Caco-2 (cell line): Measurements from ENCODE around the gene ABCC9. TPM values are rescaled to one million over a fixed set of nuclear protein-coding genes. Genes with fewer than 3 reads are reported as not detected.

Source experiments
- BruUV-seq: library from RNA; stranded (reverse); fragments of 400-500 nt; replicated peaks from 2 replicates; lab custom pipeline; 2021; lab: Mats Ljungman, UMichigan
- CTCF ChIA-PET: fragments of 300-600 bp; sonication (Branson Sonifier 250); formaldehyde crosslinking; loops from one replicate; lab custom pipeline; 2022; ENCODE audit warnings: antibody characterized with exemption; lab: Charles Lee
- POLR2A ChIA-PET: fragments of 300-600 bp; sonication (Branson Sonifier 250); formaldehyde crosslinking; loops from one replicate; lab custom pipeline; 2022; ENCODE audit warnings: antibody characterized with exemption; lab: Charles Lee
- DNase-seq, 2 experiments: peaks; one replicate each; pipeline versions ENCODE4 v3.0.0 to v3.0.0-alpha.2; 2020 to 2022
- H3K27me3 ChIP-seq: replicated peaks from 2 replicates; pipeline ENCODE4 v1.6.0; 2011; ENCODE audit warnings: low read length; ENCODE audit not compliant: control insufficient read depth, insufficient read depth
- H3K36me3 ChIP-seq: 2 replicates; pipeline ENCODE4 v1.5.1; 2011; ENCODE audit warnings: low read length; ENCODE audit not compliant: control insufficient read depth, insufficient read depth
- H3K4me1 ChIP-seq: fragments of 250-450 bp; sonication (Bioruptor Pico); 2 replicates; pipeline ENCODE4 v1.5.1; 2020; ENCODE audit warnings: mild to moderate bottlenecking
- H3K4me3 ChIP-seq: 2 replicates; pipeline ENCODE4 v1.5.1; 2011; ENCODE audit warnings: low read depth, mild to moderate bottlenecking, control low read depth, low read length
- H3K9me3 ChIP-seq: fragments of 250-450 bp; sonication (Bioruptor Pico); 2 replicates; pipeline ENCODE4 v1.5.1; 2020; ENCODE audit warnings: mild to moderate bottlenecking, moderate library complexity
- H3K27ac Mint-ChIP-seq: one replicate; pipeline ENCODE4 v1.8.0; 2022; ENCODE audit warnings: mixed read lengths; ENCODE audit not compliant: unreplicated experiment
- H3K27me3 Mint-ChIP-seq: one replicate; pipeline ENCODE4 v1.8.0; 2022; ENCODE audit warnings: mixed read lengths; ENCODE audit not compliant: insufficient read depth, unreplicated experiment
- H3K36me3 Mint-ChIP-seq: one replicate; pipeline ENCODE4 v1.8.0; 2022; ENCODE audit warnings: mild to moderate bottlenecking, mixed read lengths; ENCODE audit not compliant: insufficient read depth, unreplicated experiment
- H3K4me1 Mint-ChIP-seq: one replicate; pipeline ENCODE4 v1.8.0; 2022; ENCODE audit warnings: low read depth, mixed read lengths; ENCODE audit not compliant: unreplicated experiment
- H3K4me3 Mint-ChIP-seq: one replicate; pipeline ENCODE4 v1.8.0; 2022; ENCODE audit warnings: mild to moderate bottlenecking, moderate library complexity, mixed read lengths; ENCODE audit not compliant: unreplicated experiment
- H3K9me3 Mint-ChIP-seq: one replicate; pipeline ENCODE4 v1.8.0; 2022; ENCODE audit warnings: mixed read lengths; ENCODE audit not compliant: unreplicated experiment
- intact Hi-C: fragments of 100-400 bp; cut with micrococcal nuclease; formaldehyde crosslinking; loops from one replicate; pipeline ENCODE4 v1.10.0; 2022; ENCODE audit not compliant: unreplicated experiment
- total RNA-seq: library from RNA; stranded (reverse); gene quantifications from 2 replicates; pipeline ENCODE4 v1.2.3, GENCODE V29; 2022
- TF ChIP-seq, protein P1 (sequence below), 2 experiments: fragments of 200-600 bp in 1 of 2; IDR thresholded peaks; 1 replicate in 1 of 2; 2 replicates in 1 of 2; pipeline versions ENCODE4 v1.5.1 to v1.8.0; 2011 to 2022; ENCODE audit warnings: antibody characterized with exemption in 1 of 2, control low read depth in 1 of 2, inconsistent platforms in 1 of 2, low read depth in 1 of 2, low read length in 1 of 2, mild to moderate bottlenecking in 1 of 2, moderate library complexity in 1 of 2; ENCODE audit not compliant: insufficient read depth in 1 of 2, severe bottlenecking in 1 of 2, unreplicated experiment in 1 of 2

Gene ABCC9
- total RNA-seq, 1 experiment from 2014 or later: 130 TPM

DNA sequence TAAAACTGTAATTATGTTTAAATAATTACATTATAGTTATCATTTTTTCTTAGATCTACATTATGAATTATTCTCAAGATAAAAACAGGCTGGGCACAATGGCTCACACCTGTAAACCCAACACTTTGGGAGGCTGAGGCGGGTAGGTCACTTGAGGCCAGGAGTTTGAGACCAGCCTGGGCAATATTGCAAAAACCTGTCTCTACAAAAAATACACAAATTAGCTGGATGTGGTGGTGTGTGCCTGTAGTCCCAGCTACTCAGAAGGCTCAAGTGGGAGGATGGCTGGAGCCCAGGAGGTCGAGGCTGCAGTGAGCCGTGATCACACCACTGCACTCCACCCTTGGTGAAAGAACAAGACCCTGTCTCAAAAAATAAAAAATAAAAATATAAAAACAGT lies 126.4 kb downstream of the ABCC9 start:
- H3K36me3 ChIP-seq: peaks cover 2% of the 10 kb centered on the region; the same call in 1 of the 2 replicates
- intact Hi-C loops: loop anchor here (5.0 kb wide), 1 partner anchor 227 kb away; no protein-coding TSS in a partner anchor
- H3K9me3 ChIP-seq: peaks cover 28% of the 10 kb centered on the region
- H3K4me3 ChIP-seq: no peak overlapping the region
- Mint-ChIP-seq H3K4me3 (no peak overlapping the region), H3K27me3 (no peaks in the 10 kb centered on the region), H3K36me3 (peaks cover 88% of the 10 kb centered on the region), H3K9me3 (peaks cover 45% of the 10 kb centered on the region), H3K4me1 (peaks cover 46% of the 10 kb centered on the region), H3K27ac (peak overlapping the region; percentile 22)
- BruUV-seq: no TSS peak
- no peaks in the 10 kb centered on the region for H3K27me3 ChIP-seq
- DNase-seq: no peak
- ChIA-PET CTCF (interaction anchor here (1.0 kb wide), 1 partner anchor 41 kb away, joined by 4 read pairs; no protein-coding TSS in a partner anchor), POLR2A (no interaction called here)
- TF ChIP-seq, protein P1, sequence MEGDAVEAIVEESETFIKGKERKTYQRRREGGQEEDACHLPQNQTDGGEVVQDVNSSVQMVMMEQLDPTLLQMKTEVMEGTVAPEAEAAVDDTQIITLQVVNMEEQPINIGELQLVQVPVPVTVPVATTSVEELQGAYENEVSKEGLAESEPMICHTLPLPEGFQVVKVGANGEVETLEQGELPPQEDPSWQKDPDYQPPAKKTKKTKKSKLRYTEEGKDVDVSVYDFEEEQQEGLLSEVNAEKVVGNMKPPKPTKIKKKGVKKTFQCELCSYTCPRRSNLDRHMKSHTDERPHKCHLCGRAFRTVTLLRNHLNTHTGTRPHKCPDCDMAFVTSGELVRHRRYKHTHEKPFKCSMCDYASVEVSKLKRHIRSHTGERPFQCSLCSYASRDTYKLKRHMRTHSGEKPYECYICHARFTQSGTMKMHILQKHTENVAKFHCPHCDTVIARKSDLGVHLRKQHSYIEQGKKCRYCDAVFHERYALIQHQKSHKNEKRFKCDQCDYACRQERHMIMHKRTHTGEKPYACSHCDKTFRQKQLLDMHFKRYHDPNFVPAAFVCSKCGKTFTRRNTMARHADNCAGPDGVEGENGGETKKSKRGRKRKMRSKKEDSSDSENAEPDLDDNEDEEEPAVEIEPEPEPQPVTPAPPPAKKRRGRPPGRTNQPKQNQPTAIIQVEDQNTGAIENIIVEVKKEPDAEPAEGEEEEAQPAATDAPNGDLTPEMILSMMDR (IDR thresholded peaks at IDR 0.05; ENCODE audit: insufficient read depth in 1 of 2, low read depth in 1 of 2, low read length in 1 of 2, severe bottlenecking in 1 of 2, unreplicated experiment in 1 of 2): no peak
- H3K4me1 ChIP-seq: peaks cover 40% of the 10 kb centered on the region

DNA sequence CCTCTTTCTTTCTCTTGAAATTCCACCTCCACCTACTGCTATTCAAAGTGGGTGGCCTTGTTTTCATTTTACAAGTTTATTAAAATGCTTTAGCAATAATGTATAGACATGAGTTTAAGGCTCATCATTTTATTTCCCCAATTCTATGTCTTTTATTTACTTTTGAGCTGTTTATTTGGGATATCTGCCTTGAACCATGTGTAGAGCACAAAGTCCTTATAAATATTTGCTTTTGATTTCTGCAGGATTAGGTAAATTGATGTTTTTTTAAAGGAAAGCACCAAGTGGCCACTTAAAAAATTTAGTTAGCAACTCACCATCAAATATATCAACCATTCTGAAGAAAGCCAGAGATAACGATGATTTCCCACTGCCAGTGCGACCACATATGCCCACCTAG lies 126.9 kb downstream of the ABCC9 start:
- intact Hi-C loops: no loop called here

DNA sequence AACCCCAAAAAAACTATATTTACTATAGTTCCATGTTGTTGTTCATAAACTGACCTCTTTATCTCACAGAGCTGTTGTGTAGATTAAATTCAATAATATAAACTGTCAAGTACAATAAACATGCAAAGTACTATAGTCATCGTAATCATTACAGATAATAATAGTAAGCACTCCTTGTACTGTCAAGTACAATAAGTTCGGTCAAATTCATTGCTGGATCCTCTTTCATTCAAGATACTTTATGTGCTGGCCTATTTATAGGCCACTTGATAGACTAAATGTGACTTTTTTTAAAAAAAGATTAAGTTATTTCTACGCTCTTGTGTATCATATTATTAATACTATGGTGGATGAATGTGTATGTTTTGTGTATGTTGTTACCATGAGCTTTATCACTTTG lies 127.5 kb downstream of the ABCC9 start:
- Histone ChIP-seq H3K9me3 (peaks cover 28% of the 10 kb centered on the region), H3K27me3 (no peaks in the 10 kb centered on the region), H3K4me3 (no peak overlapping the region), H3K36me3 (peaks cover 2% of the 10 kb centered on the region; the same call in 1 of the 2 replicates), H3K4me1 (peaks cover 35% of the 10 kb centered on the region)
- peaks cover 35% of the 10 kb centered on the region for H3K4me1 Mint-ChIP-seq
- H3K4me3 Mint-ChIP-seq: no peak overlapping the region
- intact Hi-C loops: no loop called here
- CTCF ChIA-PET: interaction anchor here (0.5 to 1.0 kb wide), 2 partner anchors 40 to 269 kb away, joined by 3 to 4 read pairs; no protein-coding TSS in a partner anchor
- POLR2A ChIA-PET: no interaction called here
- H3K9me3 Mint-ChIP-seq: peaks cover 45% of the 10 kb centered on the region
- DNase-seq: no peak
- no TSS peak for BruUV-seq
- H3K27ac Mint-ChIP-seq: peak overlapping the region; percentile 22
- peaks cover 82% of the 10 kb centered on the region for H3K36me3 Mint-ChIP-seq
- H3K27me3 Mint-ChIP-seq: no peaks in the 10 kb centered on the region
- TF ChIP-seq, protein P1 (IDR thresholded peaks at IDR 0.05; ENCODE audit: insufficient read depth in 1 of 2, low read depth in 1 of 2, low read length in 1 of 2, severe bottlenecking in 1 of 2, unreplicated experiment in 1 of 2): no peak

More for the DNA sequence above, 126.9 kb downstream of the ABCC9 start:
- ChIA-PET POLR2A (no interaction called here), CTCF (interaction anchor here (0.5 to 1.0 kb wide), 2 partner anchors 41 to 269 kb away, joined by 3 to 4 read pairs; no protein-coding TSS in a partner anchor)
- TF ChIP-seq, protein P1 (IDR thresholded peaks at IDR 0.05; ENCODE audit: insufficient read depth in 1 of 2, low read depth in 1 of 2, low read length in 1 of 2, severe bottlenecking in 1 of 2, unreplicated experiment in 1 of 2): no peak
- Histone ChIP-seq H3K9me3 (peaks cover 28% of the 10 kb centered on the region), H3K27me3 (no peaks in the 10 kb centered on the region), H3K4me1 (peaks cover 38% of the 10 kb centered on the region), H3K36me3 (peaks cover 2% of the 10 kb centered on the region; the same call in 1 of the 2 replicates), H3K4me3 (no peak overlapping the region)
- H3K4me1 Mint-ChIP-seq: peaks cover 41% of the 10 kb centered on the region
- DNase-seq: no peak
- BruUV-seq: no TSS peak
- peaks cover 45% of the 10 kb centered on the region for H3K9me3 Mint-ChIP-seq
- peaks cover 88% of the 10 kb centered on the region for H3K36me3 Mint-ChIP-seq
- peak overlapping the region; percentile 22 for H3K27ac Mint-ChIP-seq
- no peaks in the 10 kb centered on the region for H3K27me3 Mint-ChIP-seq
- no peak overlapping the region for H3K4me3 Mint-ChIP-seq
